ENCODE measurements around the gene HDAC4.
"Not testable (repeated sequence)": the region's sequence is repeated elsewhere in the genome, so short reads cannot be mapped to it uniquely, and the experiment has no call there.

HDAC4 gene

GRCh38 chr2:239400596-239401066 is at the start of gene HDAC4:
HDAC4 (minus strand) TSS chr2:239401020; CDS start chr2:239352699, 48,321 bp downstream.
- peak within 1 kb of the TSS; percentile 64 to 88 (median 74) for H3K4me3 ChIP-seq
- H3K27ac ChIP-seq, result peak within 1 kb of the TSS; percentile 97 to 100 (median 100)

GRCh38 chr2:239449468-239449867 is 48.6 kb upstream of the HDAC4 start:
- H3K27ac ChIP-seq, H3K4me3 ChIP-seq: not testable (repeated sequence)

GRCh38 chr2:239445771-239446524 is 45.1 kb upstream of the HDAC4 start:
- Histone ChIP-seq H3K27ac (peak overlapping the region in 18 of 21 experiments; percentile 1 to 89 (median 64)), H3K4me3 (no peak overlapping the region)

GRCh38 chr2:239444626-239445577 is 44.1 kb upstream of the HDAC4 start:
- Histone ChIP-seq H3K4me3 (no peak overlapping the region), H3K27ac (peak overlapping the region in 19 of 21 experiments; percentile 28 to 89 (median 79))

- Histone ChIP-seq H3K4me3 (no peak overlapping the region), H3K27ac (peak overlapping the region; percentile 13 to 89 (median 78))
Observed at GRCh38 chr2:239443666-239444567, 43.1 kb upstream of the HDAC4 start.

GRCh38 chr2:239443102-239443620 is 42.3 kb upstream of the HDAC4 start:
- peak overlapping the region in 13 of 21 experiments; percentile 28 to 89 (median 81) for H3K27ac ChIP-seq

GRCh38 chr2:239442192-239442591 is 41.4 kb upstream of the HDAC4 start:
- Histone ChIP-seq H3K4me3 (no peak overlapping the region), H3K27ac (no peak overlapping the region)

More at GRCh38 chr2:239443102-239443620, 42.3 kb upstream of the HDAC4 start:
- no peak overlapping the region for H3K4me3 ChIP-seq

GRCh38 chr2:239441261-239442078 is 40.6 kb upstream of the HDAC4 start:
- Histone ChIP-seq H3K4me3 (no peak overlapping the region), H3K27ac (peak overlapping the region in 2 of 21 experiments; percentile 4 to 23)

- Histone ChIP-seq H3K27ac (peak overlapping the region in 1 of 21 experiments; percentile 23), H3K4me3 (no peak overlapping the region)
Observed at GRCh38 chr2:239440511-239440959, 39.7 kb upstream of the HDAC4 start.

- Histone ChIP-seq H3K27ac (no peak overlapping the region), H3K4me3 (no peak overlapping the region)
Observed at GRCh38 chr2:239439754-239440315, 39.0 kb upstream of the HDAC4 start.

- H3K27ac ChIP-seq, result no peak overlapping the region
- no peak overlapping the region for H3K4me3 ChIP-seq
Observed at GRCh38 chr2:239438995-239439753, 38.4 kb upstream of the HDAC4 start.

- no peak overlapping the region for H3K4me3 ChIP-seq
- H3K27ac ChIP-seq, result no peak overlapping the region
Observed at GRCh38 chr2:239438368-239438767, 37.5 kb upstream of the HDAC4 start.

GRCh38 chr2:239436669-239437335 is 36.0 kb upstream of the HDAC4 start:
- Histone ChIP-seq H3K4me3 (no peak overlapping the region), H3K27ac (peak overlapping the region in 1 of 21 experiments; percentile 50)

GRCh38 chr2:239436076-239436475 is 35.3 kb upstream of the HDAC4 start:
- H3K4me3 ChIP-seq, result no peak overlapping the region
- H3K27ac ChIP-seq, result no peak overlapping the region

- H3K27ac ChIP-seq, result no peak overlapping the region
- no peak overlapping the region for H3K4me3 ChIP-seq
Observed at GRCh38 chr2:239433777-239434403, 33.1 kb upstream of the HDAC4 start.

GRCh38 chr2:239432174-239432573 is 31.4 kb upstream of the HDAC4 start:
- no peak overlapping the region for H3K27ac ChIP-seq
- no peak overlapping the region for H3K4me3 ChIP-seq

Data from skin epidermis (tissue), 12 donors.